GM12891 (cell line): ENCODE data around the gene HSD11B1L.

Experiments used
- PAX5 ChIP-seq: IDR thresholded peaks from 2 replicates; pipeline ENCODE4 v1.6.1; 2011; ENCODE audit warnings: low read length, moderate library complexity, mild to moderate bottlenecking; ENCODE audit not compliant: insufficient read depth, severe bottlenecking
- POLR2A ChIP-seq: IDR thresholded peaks from 2 replicates; pipeline ENCODE4 v1.6.1; 2011; ENCODE audit warnings: low read depth, low read length, control low read depth
- POLR2AphosphoS5 ChIP-seq: IDR thresholded peaks from 2 replicates; pipeline ENCODE4 v1.6.1; 2011; ENCODE audit warnings: low read depth, low read length, control low read depth
- TAF1 ChIP-seq: IDR thresholded peaks from 2 replicates; pipeline ENCODE4 v1.6.1; 2011; ENCODE audit warnings: low read depth, low read length, control low read depth

DNA sequence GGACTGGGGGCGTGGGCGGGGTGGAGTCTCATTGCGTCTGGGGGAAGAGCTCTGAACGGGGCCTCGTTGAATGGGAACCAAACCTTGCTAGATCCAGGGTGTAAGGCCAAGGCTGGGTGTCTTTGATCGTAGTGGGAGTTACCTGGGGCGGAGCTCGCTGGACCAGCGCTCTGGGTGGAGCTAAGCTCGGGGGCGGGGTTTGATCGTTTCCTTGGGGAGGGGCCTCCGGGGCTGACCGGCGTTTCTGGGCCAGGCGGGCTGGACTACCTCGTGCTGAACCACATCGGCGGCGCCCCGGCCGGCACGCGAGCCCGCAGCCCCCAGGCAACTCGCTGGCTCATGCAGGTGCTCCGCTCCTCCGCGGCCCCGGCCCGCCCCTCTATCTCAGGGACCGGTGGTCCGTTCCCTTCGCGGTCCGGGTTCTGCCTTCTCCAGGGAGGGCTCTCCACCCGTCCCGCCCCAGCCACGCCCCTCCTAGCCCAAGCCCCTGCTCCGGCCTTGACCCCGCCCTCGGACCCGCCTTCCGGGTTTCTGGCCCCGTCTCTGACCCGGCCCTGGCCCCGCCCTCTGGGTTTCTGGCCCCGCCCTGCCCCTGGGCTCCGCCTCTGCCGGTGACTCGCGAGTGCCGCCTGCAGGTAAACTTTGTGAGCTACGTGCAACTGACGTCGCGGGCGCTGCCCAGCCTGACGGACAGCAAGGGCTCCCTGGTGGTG lies 6.0 kb downstream of the HSD11B1L start:
- TF ChIP-seq POLR2AphosphoS5 (no peak), POLR2A (no peak), TAF1 (0 out of 2 replicates have a peak, but pooled peaks have one; percentile 30), PAX5 (no peak)
